B cell (primary cell): ENCODE measurements around the gene SPRY4. TPM values are rescaled to one million over a fixed set of nuclear protein-coding genes. Genes with fewer than 3 reads are reported as not detected.

ENCODE experiments used
- ATAC-seq: fragments of 200-7000 bp; cut with Tn5 transposase; one replicate; pipeline ENCODE4 v1.10.0; 2021; ENCODE audit warnings: low read depth, mild to moderate bottlenecking, moderate number of reproducible peaks, moderate library complexity
- CTCF ChIA-PET: fragments of 350-600 bp; sonication (Branson Sonifier 250); formaldehyde crosslinking; loops from one replicate; lab custom pipeline; 2021; ENCODE audit warnings: antibody characterized with exemption, inconsistent platforms; lab: Charles Lee
- POLR2A ChIA-PET: fragments of 350-600 bp; sonication (Branson Sonifier 250); formaldehyde crosslinking; loops from one replicate; lab custom pipeline; 2021; ENCODE audit warnings: antibody characterized with exemption; lab: Charles Lee
- DNase-seq: peaks from one replicate; pipeline ENCODE4 v3.0.0; 2013
- H2AFZ ChIP-seq: 2 replicates; pipeline ENCODE4 v1.6.1; 2012; ENCODE audit warnings: mild to moderate bottlenecking, low read depth, low read length; ENCODE audit not compliant: insufficient read depth, poor library complexity, severe bottlenecking
- H3K27ac ChIP-seq, 2 donors: 1 replicate in 1 of 2; 2 replicates in 1 of 2; pipeline ENCODE4 v1.5.1; 2012 to 2013; ENCODE audit warnings: low read length in 2 of 2, mild to moderate bottlenecking in 2 of 2, moderate library complexity in 1 of 2
- H3K27me3 ChIP-seq, 4 experiments: fragments of 200-600 bp in 1 of 4; sonication (generic) in 1 of 4; replicated peaks in 1 of 4; 1 replicate in 2 of 4; 2 replicates in 2 of 4; pipeline versions ENCODE4 v1.6.1 to v1.7.0; 2013 to 2016; ENCODE audit warnings: low read length in 3 of 4, mild to moderate bottlenecking in 2 of 4, mixed read lengths in 1 of 4, moderate library complexity in 1 of 4; ENCODE audit not compliant: insufficient read depth in 4 of 4, control insufficient read depth in 3 of 4; ENCODE audit errors: control extremely low read depth in 1 of 4
- H3K36me3 ChIP-seq, 2 experiments: replicated peaks in 1 of 2; 1 replicate in 1 of 2; 2 replicates in 1 of 2; pipeline versions ENCODE4 v1.6.1 to v1.7.1; 2013; ENCODE audit warnings: low read length in 1 of 2; ENCODE audit not compliant: insufficient read depth in 2 of 2, control insufficient read depth in 1 of 2; ENCODE audit errors: control extremely low read depth in 1 of 2, extremely low read depth in 1 of 2
- H3K4me1 ChIP-seq, 2 donors: fragments of 200-600 bp in 1 of 2; sonication (generic) in 1 of 2; 1 replicate in 1 of 2; 2 replicates in 1 of 2; pipeline versions ENCODE4 v1.5.1 to v1.6.1; 2013 to 2017; ENCODE audit warnings: low read length in 2 of 2; ENCODE audit not compliant: control insufficient read depth in 2 of 2, insufficient read depth in 2 of 2
- H3K4me2 ChIP-seq: replicated peaks from 2 replicates; pipeline ENCODE3; 2012; ENCODE audit warnings: mild to moderate bottlenecking, low read depth, low read length; ENCODE audit not compliant: poor library complexity, severe bottlenecking
- H3K4me3 ChIP-seq, 5 experiments: fragments of 200-600 bp in 1 of 5; sonication (generic) in 1 of 5; 1 replicate in 3 of 5; 2 replicates in 2 of 5; pipeline versions ENCODE4 v1.5.1 to v1.7.0; 2011 to 2016; ENCODE audit warnings: low read length in 4 of 5, mild to moderate bottlenecking in 4 of 5, low read depth in 2 of 5, control low read depth in 1 of 5, moderate library complexity in 1 of 5; ENCODE audit not compliant: insufficient read depth in 1 of 5; ENCODE audit errors: control extremely low read depth in 1 of 5, extremely low read depth in 1 of 5
- H3K79me2 ChIP-seq: fragments of 200-600 bp; sonication (generic); one replicate; pipeline ENCODE4 v1.6.0; 2016; ENCODE audit warnings: low read length; ENCODE audit not compliant: control insufficient read depth, insufficient read depth
- H3K9ac ChIP-seq: fragments of 200-600 bp; sonication (generic); 2 replicates; pipeline ENCODE4 v1.6.1; 2017; ENCODE audit warnings: mild to moderate bottlenecking, low read length, moderate library complexity
- H3K9me3 ChIP-seq, 3 donors: one replicate each; pipeline versions ENCODE4 v1.6.1 to v1.7.1; 2013; ENCODE audit warnings: low read length in 2 of 3; ENCODE audit not compliant: control insufficient read depth in 2 of 3, insufficient read depth in 1 of 3; ENCODE audit errors: control extremely low read depth in 1 of 3
- H4K20me1 ChIP-seq: 2 replicates; pipeline ENCODE4 v1.6.0; 2012; ENCODE audit warnings: mild to moderate bottlenecking, low read length; ENCODE audit not compliant: insufficient read depth, control insufficient read depth, poor library complexity, severe bottlenecking
- H3K27ac Mint-ChIP-seq: one replicate; pipeline ENCODE4 v1.8.0; 2021; ENCODE audit warnings: mixed read lengths
- H3K27me3 Mint-ChIP-seq: one replicate; pipeline ENCODE4 v1.8.0; 2021; ENCODE audit warnings: mixed read lengths
- H3K4me1 Mint-ChIP-seq: one replicate; pipeline ENCODE4 v1.8.0; 2021; ENCODE audit warnings: mixed read lengths
- H3K4me3 Mint-ChIP-seq: one replicate; pipeline ENCODE4 v1.8.0; 2021; ENCODE audit warnings: mixed read lengths
- H3K9me3 Mint-ChIP-seq: one replicate; pipeline ENCODE4 v1.8.0; 2022; ENCODE audit warnings: mixed read lengths; ENCODE audit not compliant: insufficient read depth
- EZH2 ChIP-seq: IDR thresholded peaks from 2 replicates; pipeline ENCODE4 v1.6.1; 2012; ENCODE audit warnings: borderline replicate concordance, low read depth, mild to moderate bottlenecking, moderate library complexity, low read length; ENCODE audit not compliant: insufficient read depth, poor library complexity, severe bottlenecking
- WGBS: methylation state at CpG from one replicate; pipeline ENCODE4 v1.1.5; 2013; ENCODE audit warnings: missing lambda C conversion rate; ENCODE audit not compliant: insufficient coverage; 5-methylcytosine and 5-hydroxymethylcytosine counted together
- intact Hi-C: fragments of 100-400 bp; cut with micrococcal nuclease; formaldehyde crosslinking; loops from one replicate; pipeline ENCODE4 v1.10.0; 2022
- polyA plus RNA-seq: library from polyadenylated mRNA; depleted of rRNA; stranded (reverse); fragments of >200 nt; gene quantifications from 2 replicates; pipeline ENCODE4 v1.2.3, GENCODE V29; 2012
- total RNA-seq, 2 donors: library from RNA; stranded (reverse); fragments of 120-200 nt in 1 of 2; gene quantifications; 1 replicate in 1 of 2; 2 replicates in 1 of 2; pipeline versions ENCODE4 v1.2.3 to v1.2.4, GENCODE V29; 2013 to 2022
- TF ChIP-seq, protein P1 (sequence below): fragments of 200-600 bp; IDR thresholded peaks from one replicate; pipeline ENCODE4 v1.8.0; 2022; ENCODE audit warnings: antibody characterized with exemption, mild to moderate bottlenecking

The SPRY4 gene
- total and polyA plus RNA-seq, 2 donors (not counting 1 experiment from before 2014, with no cell fraction given), result 0.06 TPM; not detected in 1

DNA sequence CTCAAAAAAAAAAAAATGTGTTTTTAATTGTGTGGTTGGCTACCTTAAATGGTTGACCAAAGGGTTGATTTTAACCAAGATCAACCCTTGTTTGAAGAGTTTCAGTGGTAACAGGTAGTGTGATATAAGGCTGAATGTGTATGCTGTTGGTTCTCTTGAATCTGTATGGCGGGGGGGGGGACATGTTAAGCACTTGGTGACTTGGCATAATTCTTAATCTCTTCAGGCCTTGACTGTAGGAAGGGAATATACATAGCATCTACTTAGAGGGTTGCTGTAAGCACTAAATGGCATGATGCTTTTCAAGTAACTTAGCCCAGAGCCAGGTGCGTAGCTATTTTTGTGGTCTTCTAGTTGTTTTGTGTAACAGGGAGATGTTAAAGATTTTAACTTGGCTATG, 5.6 kb upstream of the SPRY4 start:
- Histone ChIP-seq H3K4me2 (no peak overlapping the region), H3K4me1 (peaks cover 11 to 14% of the 10 kb centered on the region in 2 donors), H3K27ac (no peak overlapping the region), H3K79me2 (no peaks in the 10 kb centered on the region), H3K27me3 (peaks cover 0 to 39% (median 18%) of the 10 kb centered on the region in 4 experiments), H3K4me3 (no peak overlapping the region), H4K20me1 (no peaks in the 10 kb centered on the region), H3K9ac (no peak overlapping the region), H3K36me3 (no peaks in the 10 kb centered on the region), H3K9me3 (peaks cover 0 to 7% (median 0%) of the 10 kb centered on the region in 3 donors), H2AFZ (no peak overlapping the region)
- DNase-seq (no peak), ATAC-seq (no peak)
- intact Hi-C loops, result no loop called here
- Mint-ChIP-seq H3K27me3 (peaks cover 41% of the 10 kb centered on the region), H3K4me1 (peaks cover 10% of the 10 kb centered on the region), H3K27ac (no peak overlapping the region), H3K9me3 (no peaks in the 10 kb centered on the region), H3K4me3 (no peak overlapping the region)
- WGBS, result 88% methylated on average over 1 of the region's 2 CpGs
- CTCF ChIA-PET, result no interaction called here
- POLR2A ChIA-PET, result no interaction called here
- TF ChIP-seq, protein P1, sequence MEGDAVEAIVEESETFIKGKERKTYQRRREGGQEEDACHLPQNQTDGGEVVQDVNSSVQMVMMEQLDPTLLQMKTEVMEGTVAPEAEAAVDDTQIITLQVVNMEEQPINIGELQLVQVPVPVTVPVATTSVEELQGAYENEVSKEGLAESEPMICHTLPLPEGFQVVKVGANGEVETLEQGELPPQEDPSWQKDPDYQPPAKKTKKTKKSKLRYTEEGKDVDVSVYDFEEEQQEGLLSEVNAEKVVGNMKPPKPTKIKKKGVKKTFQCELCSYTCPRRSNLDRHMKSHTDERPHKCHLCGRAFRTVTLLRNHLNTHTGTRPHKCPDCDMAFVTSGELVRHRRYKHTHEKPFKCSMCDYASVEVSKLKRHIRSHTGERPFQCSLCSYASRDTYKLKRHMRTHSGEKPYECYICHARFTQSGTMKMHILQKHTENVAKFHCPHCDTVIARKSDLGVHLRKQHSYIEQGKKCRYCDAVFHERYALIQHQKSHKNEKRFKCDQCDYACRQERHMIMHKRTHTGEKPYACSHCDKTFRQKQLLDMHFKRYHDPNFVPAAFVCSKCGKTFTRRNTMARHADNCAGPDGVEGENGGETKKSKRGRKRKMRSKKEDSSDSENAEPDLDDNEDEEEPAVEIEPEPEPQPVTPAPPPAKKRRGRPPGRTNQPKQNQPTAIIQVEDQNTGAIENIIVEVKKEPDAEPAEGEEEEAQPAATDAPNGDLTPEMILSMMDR, result no peak
- TF ChIP-seq EZH2, result no peak

DNA sequence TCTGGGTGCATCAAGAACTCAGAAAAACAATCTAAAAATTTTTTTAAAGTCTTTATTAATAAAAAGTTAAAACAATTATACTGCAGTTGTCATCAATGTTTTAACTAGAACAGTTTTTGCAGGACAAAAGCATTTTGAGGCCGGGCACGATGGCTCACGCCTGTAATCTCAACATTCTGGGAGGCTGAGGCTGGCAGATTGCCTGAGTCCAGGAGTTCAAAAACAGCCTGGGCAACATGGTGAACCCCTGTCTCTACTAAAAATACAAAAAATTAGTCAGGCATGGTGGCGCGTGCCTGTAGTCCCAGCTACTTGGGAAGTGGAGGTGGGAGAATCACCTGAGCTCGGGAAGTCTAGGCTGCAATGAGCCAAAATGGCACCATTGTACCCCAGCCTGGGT, 5.2 kb upstream of the SPRY4 start:
- H3K9ac ChIP-seq, result no peak overlapping the region
- DNase-seq (no peak), ATAC-seq (no peak)
- H3K27ac ChIP-seq, result no peak overlapping the region
- 96% methylated on average over 6 of the region's 6 CpGs for WGBS
- H3K4me1 Mint-ChIP-seq, result peaks cover 12% of the 10 kb centered on the region
- H3K9me3 ChIP-seq, result peaks cover 0 to 11% (median 0%) of the 10 kb centered on the region in 3 donors
- H3K27me3 Mint-ChIP-seq, result peaks cover 42% of the 10 kb centered on the region
- ChIA-PET POLR2A (interaction anchor here (0.6 kb wide), 1 partner anchor 50 kb away, joined by 5 read pairs; no protein-coding TSS in a partner anchor), CTCF (no interaction called here)
- H3K79me2 ChIP-seq, result no peaks in the 10 kb centered on the region
- H3K27me3 ChIP-seq, result peaks cover 0 to 43% (median 19%) of the 10 kb centered on the region in 4 experiments
- no peak overlapping the region for H3K4me3 Mint-ChIP-seq
- H3K4me2 ChIP-seq, result no peak overlapping the region
- intact Hi-C loops, result no loop called here
- no peak overlapping the region for H3K4me3 ChIP-seq
- H2AFZ ChIP-seq, result no peak overlapping the region
- TF ChIP-seq EZH2, result no peak
- TF ChIP-seq, protein P1, result no peak
- no peaks in the 10 kb centered on the region for H3K36me3 ChIP-seq
- no peaks in the 10 kb centered on the region for H4K20me1 ChIP-seq
- no peak overlapping the region for H3K27ac Mint-ChIP-seq
- peaks cover 15 to 18% of the 10 kb centered on the region in 2 donors for H3K4me1 ChIP-seq
- no peaks in the 10 kb centered on the region for H3K9me3 Mint-ChIP-seq
